ENCODE data around the gene PDE4D.

Gene PDE4D

GRCh38 chr5:59299006-59299405, 594.5 kb downstream of the PDE4D start:
- no peak for TF ChIP-seq CTCF (IDR thresholded peaks at IDR 0.05; ENCODE audit: extremely low read depth, missing control alignments)
- DNase-seq (ENCODE audit: low spot score): no peak

GRCh38 chr5:59296317-59297264, 596.9 kb downstream of the PDE4D start:
- TF ChIP-seq CTCF (IDR thresholded peaks at IDR 0.05; ENCODE audit: extremely low read depth, missing control alignments): no peak
- DNase-seq (ENCODE audit: low spot score): no peak

- DNase-seq (ENCODE audit: low spot score): no peak
- TF ChIP-seq CTCF (IDR thresholded peaks at IDR 0.05; ENCODE audit: extremely low read depth, missing control alignments): no peak
Measured at GRCh38 chr5:59293700-59294099, 599.8 kb downstream of the PDE4D start.

- no peak for TF ChIP-seq CTCF (IDR thresholded peaks at IDR 0.05; ENCODE audit: extremely low read depth, missing control alignments)
- DNase-seq (ENCODE audit: low spot score): no peak
Measured at GRCh38 chr5:59291941-59292340, 601.6 kb downstream of the PDE4D start.

- TF ChIP-seq CTCF (IDR thresholded peaks at IDR 0.05; ENCODE audit: extremely low read depth, missing control alignments): no peak
Measured at GRCh38 chr5:59287884-59288283, 605.6 kb downstream of the PDE4D start.

GRCh38 chr5:59287361-59287760, 606.2 kb downstream of the PDE4D start:
- TF ChIP-seq CTCF (IDR thresholded peaks at IDR 0.05; ENCODE audit: extremely low read depth, missing control alignments): no peak
- no peak for DNase-seq (ENCODE audit: low spot score)

More at GRCh38 chr5:59287884-59288283, 605.6 kb downstream of the PDE4D start:
- no peak for DNase-seq (ENCODE audit: low spot score)

- no peak for TF ChIP-seq CTCF (IDR thresholded peaks at IDR 0.05; ENCODE audit: extremely low read depth, missing control alignments)
- DNase-seq (ENCODE audit: low spot score): no peak
Measured at GRCh38 chr5:59286510-59286909, 607.0 kb downstream of the PDE4D start.

Measured in GM20000 (cell line).